ENCODE data around the gene NOX3. TPM values are rescaled to one million over a fixed set of nuclear protein-coding genes. Genes with fewer than 3 reads are reported as not detected.

Gene NOX3
- total and polyA plus RNA-seq, 2 experiments from 2014 or later, result not detected

- TF ChIP-seq REST (IDR thresholded peaks at IDR 0.05; ENCODE audit: unreplicated experiment) (no peak), EZH2phosphoT487 (IDR thresholded peaks at IDR 0.05; ENCODE audit: unreplicated experiment) (no peak), ETS1 (IDR thresholded peaks at IDR 0.05) (no peak)
Measured at GRCh38 chr6:155399062-155399744, 56.4 kb downstream of the NOX3 start (continued).

GRCh38 chr6:155398701-155399061 lies 57.0 kb downstream of the NOX3 start:
- Histone ChIP-seq H3K4me1 (ENCODE audit: insufficient read depth) (0 out of 2 replicates have a peak, but pooled peaks cover 6% of the 10 kb centered on the region), H3F3A (replicated peaks; ENCODE audit: low read depth) (no peaks in the 10 kb centered on the region), H3K27me3 (ENCODE audit: insufficient read depth) (no peaks in the 10 kb centered on the region), H3K27ac (ENCODE audit: low read depth) (no peak overlapping the region), H3K4me3 (no peak overlapping the region), H4K20me1 (replicated peaks; ENCODE audit: insufficient read depth) (no peaks in the 10 kb centered on the region), H3K4me2 (no peak overlapping the region), H3K79me2 (replicated peaks; ENCODE audit: insufficient read depth) (no peaks in the 10 kb centered on the region), H3K9me2 (ENCODE audit: insufficient read depth) (no peaks in the 10 kb centered on the region; the same call in 1 of the 2 replicates), H2AFZ (no peak overlapping the region), H3K36me3 (ENCODE audit: insufficient read depth) (no peaks in the 10 kb centered on the region)
- TF ChIP-seq JUNB (IDR thresholded peaks at IDR 0.05; ENCODE audit: unreplicated experiment) (no peak), ETS1 (IDR thresholded peaks at IDR 0.05) (no peak), EZH2 (IDR thresholded peaks at IDR 0.05; ENCODE audit: low read depth, unreplicated experiment) (no peak), EZH2phosphoT487 (IDR thresholded peaks at IDR 0.05; ENCODE audit: unreplicated experiment) (no peak), CTCF (conservative IDR thresholded peaks at IDR 0.05; ENCODE audit: low read depth in 2 of 2) (no peak), ZNF114 (CRISPR knock-in tag; IDR thresholded peaks at IDR 0.05) (no peak)
- ATAC-seq (no peak), DNase-seq (ENCODE audit: low spot score) (no peak)
- Mint-ChIP-seq H3K36me3 (ENCODE audit: low read depth) (no peaks in the 10 kb centered on the region), H3K4me3 (no peak overlapping the region), H3K27ac (no peak overlapping the region; the same call in 1 of the 2 replicates), H3K27me3 (ENCODE audit: insufficient read depth, low read depth, poor library complexity) (peaks cover 2% of the 10 kb centered on the region), H3K9me3 (no peaks in the 10 kb centered on the region), H3K4me1 (peaks cover 5% of the 10 kb centered on the region)
